Measurements from ENCODE around the gene SH3GL2. TPM values are rescaled to one million over a fixed set of nuclear protein-coding genes. Genes with fewer than 3 reads are reported as not detected.

The SH3GL2 gene
- total and polyA plus RNA-seq, 9 donors: 0.07 to 0.28 (median 0.10) TPM

GRCh38 chr9:17843236-17843635, 264.4 kb downstream of the SH3GL2 start:
- H3K27me3 ChIP-seq (ENCODE audit: control insufficient read depth, insufficient read depth, low read length): no peaks in the 10 kb centered on the region
- H3K4me1 ChIP-seq (ENCODE audit: control insufficient read depth, insufficient read depth, low read length): no peaks in the 10 kb centered on the region
- WGBS (ENCODE audit: insufficient coverage): no CpG with 5 or more reads among the region's 1 CpG
- H3K36me3 ChIP-seq (ENCODE audit: control insufficient read depth, insufficient read depth, low read length): no peaks in the 10 kb centered on the region
- DNase-seq: no peak
- peaks cover 7% of the 10 kb centered on the region for H3K9me3 ChIP-seq (replicated peaks; ENCODE audit: control insufficient read depth, low read depth, low read length)
- no peak overlapping the region for H3K4me3 ChIP-seq (ENCODE audit: low read length)
- H3K27ac ChIP-seq (ENCODE audit: low read length): no peak overlapping the region
